ENCODE measurements around the gene RPS26. TPM values are rescaled to one million over a fixed set of nuclear protein-coding genes. Genes with fewer than 3 reads are reported as not detected.
"Not testable (repeated sequence)": the region's sequence is repeated elsewhere in the genome, so short reads cannot be mapped to it uniquely, and the experiment has no call there.

RPS26 gene
- total RNA-seq, result 386 TPM
- 2,654 TPM for polyA plus RNA-seq
- long read RNA-seq, donor 1, partial matches to known transcripts, result 0 of 2 reads
- long read RNA-seq, donor 1, other reads (novel, unspliced or antisense), result 0 of 2 reads
- long read RNA-seq, donor 2, result 0 reads
- long read RNA-seq, donor 3, transcript RPS26-202 (3 exons, 1,204 nt), result minor isoform, 8 of 43 reads
- long read RNA-seq, donor 3, transcript RPS26-204 (4 exons, 1,140 nt), result major isoform, 14 of 43 reads
- long read RNA-seq, donor 3, partial matches to known transcripts, result 21 of 43 reads
- long read RNA-seq, donor 3, other reads (novel, unspliced or antisense), result 0 of 43 reads
- long read RNA-seq, donor 4, partial matches to known transcripts, result 5 of 9 reads
- long read RNA-seq, donor 4, other reads (novel, unspliced or antisense), result 0 of 9 reads
- long read RNA-seq, donor 5, transcript RPS26-204 (4 exons, 1,140 nt), result major isoform, 19 of 61 reads
- long read RNA-seq, donor 5, partial matches to known transcripts, result 33 of 61 reads
- long read RNA-seq, donor 5, other reads (novel, unspliced or antisense), result 5 of 61 reads
- long read RNA-seq, donor 6, transcript RPS26-204 (4 exons, 1,140 nt), result major isoform, 5 of 7 reads
- long read RNA-seq, donor 6, partial matches to known transcripts, result 0 of 7 reads
- long read RNA-seq, donor 6, other reads (novel, unspliced or antisense), result 0 of 7 reads
- long read RNA-seq, donor 7, transcript RPS26-204 (4 exons, 1,140 nt), result major isoform, 6 of 24 reads
- long read RNA-seq, donor 7, partial matches to known transcripts, result 15 of 24 reads
- long read RNA-seq, donor 7, other reads (novel, unspliced or antisense), result 0 of 24 reads
- long read RNA-seq, donor 8, partial matches to known transcripts, result 0 of 2 reads
- long read RNA-seq, donor 8, other reads (novel, unspliced or antisense), result 0 of 2 reads
- long read RNA-seq, donor 9, partial matches to known transcripts, result 6 of 12 reads
- long read RNA-seq, donor 9, other reads (novel, unspliced or antisense), result 0 of 12 reads
- long read RNA-seq, donor 10, partial matches to known transcripts, result 0 of 4 reads
- long read RNA-seq, donor 10, other reads (novel, unspliced or antisense), result 0 of 4 reads

DNA sequence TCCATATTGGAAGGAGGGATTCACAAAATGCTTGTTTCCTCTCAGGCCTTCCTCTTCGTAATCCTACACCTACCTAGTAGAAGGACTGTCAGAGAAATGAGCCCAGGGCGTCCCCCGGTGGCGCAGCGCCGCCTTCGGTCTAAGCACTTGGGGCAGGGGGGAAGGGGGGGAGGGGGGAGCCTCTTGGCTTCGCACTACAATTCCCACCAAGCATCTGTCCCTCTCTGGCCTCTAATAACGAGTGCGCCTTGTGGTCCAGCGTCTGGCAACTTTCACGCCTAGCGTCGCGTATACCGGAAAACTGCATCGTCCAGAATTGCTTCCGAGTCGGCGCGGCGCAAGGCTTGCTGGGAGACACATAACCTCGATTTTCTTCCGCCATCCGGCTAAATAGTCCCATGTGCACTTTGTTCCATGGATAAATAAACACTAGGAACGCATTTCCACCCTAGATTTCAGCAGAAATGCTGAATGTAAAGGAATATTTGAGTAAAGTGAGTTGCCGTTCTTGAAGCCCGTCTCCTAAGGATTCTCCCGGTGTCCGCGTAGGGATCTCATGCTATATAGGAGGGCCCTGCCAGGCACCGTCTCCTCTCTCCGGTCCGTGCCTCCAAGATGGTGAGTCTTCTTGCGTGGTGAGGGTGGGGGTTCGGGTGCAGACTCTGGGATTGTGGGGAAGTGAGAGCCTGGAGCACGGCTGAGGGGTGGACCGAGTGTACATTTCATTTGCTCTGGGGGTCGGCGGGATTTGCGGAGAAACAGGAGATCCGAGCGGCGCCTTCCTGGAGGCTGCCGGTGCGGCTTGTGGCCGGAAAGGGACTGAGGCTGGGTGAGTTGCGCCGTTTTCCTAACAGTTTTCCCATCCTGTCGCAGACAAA is at the start of gene RPS26:
TSS of gene RPS26 (plus strand) at position 367 of the 878 bp plus-strand sequence. CDS start at position 616, 249 bp downstream.
- Histone ChIP-seq H3K4me1 (ENCODE audit: control insufficient read depth in 2 of 2, insufficient read depth in 2 of 2, low read length in 2 of 2) (peaks cover 8 to 27% of the 10 kb centered on the region in 2 donors), H3K36me3 (ENCODE audit: control insufficient read depth in 2 of 2, insufficient read depth in 2 of 2, low read length in 1 of 2) (peaks cover 22 to 40% of the 10 kb centered on the region in 2 donors), H3K9me3 (ENCODE audit: control insufficient read depth in 2 of 2, insufficient read depth in 1 of 2, low read length in 1 of 2) (no peaks in the 10 kb centered on the region), H3K27me3 (ENCODE audit: control insufficient read depth in 2 of 2, insufficient read depth in 1 of 2, low read length in 1 of 2) (no peaks in the 10 kb centered on the region), H3K27ac (ENCODE audit: low read depth in 1 of 2, low read length in 1 of 2) (peak within 1 kb of the TSS; percentile 84 to 89), H3K4me3 (ENCODE audit: low read length in 2 of 2) (peak within 1 kb of the TSS; percentile 76 to 92)
- DNase-seq (ENCODE audit: low read depth in 6 of 9, low spot score in 9 of 9), result peak; percentile 91 to 98 (median 95)
- WGBS, result under 1% methylated on average over 50 of the region's 50 CpGs

DNA sequence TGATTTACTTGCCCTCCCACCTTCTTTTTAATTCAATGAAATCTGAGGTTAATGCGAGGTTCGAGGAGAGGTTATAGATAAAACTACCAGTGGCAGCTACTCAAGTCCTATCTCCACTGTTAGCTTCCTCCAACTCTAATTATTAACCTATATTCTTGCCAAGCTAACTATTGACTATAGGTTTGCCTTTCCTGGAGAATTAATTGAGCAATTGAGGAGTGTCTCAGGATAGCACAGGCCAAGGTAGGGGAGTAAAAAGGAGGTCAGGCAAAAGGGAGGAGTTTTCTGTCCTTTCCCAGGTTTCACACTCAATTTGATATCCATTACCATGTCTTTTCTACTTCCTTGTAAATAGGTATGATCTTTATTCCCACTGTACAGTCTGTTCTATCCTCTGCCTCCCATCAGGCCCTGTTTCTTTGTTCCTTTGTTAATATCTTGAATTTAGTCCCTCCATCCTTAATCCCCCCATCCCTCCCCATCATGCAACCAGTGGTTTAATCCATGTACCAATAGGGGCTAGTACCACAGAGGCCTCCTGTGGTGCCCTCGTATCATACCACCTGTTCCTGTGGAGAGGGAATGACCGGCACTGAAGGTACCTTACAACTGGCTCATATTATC is 48.4 kb upstream of the RPS26 start:
- Histone ChIP-seq H3K36me3 (ENCODE audit: control insufficient read depth in 2 of 2, insufficient read depth in 2 of 2, low read length in 1 of 2) (peaks cover 60 to 64% of the 10 kb centered on the region in 2 donors), H3K27ac (ENCODE audit: low read depth in 1 of 2, low read length in 1 of 2) (no peak overlapping the region), H3K4me3 (ENCODE audit: low read length in 2 of 2) (no peak overlapping the region), H3K4me1 (ENCODE audit: control insufficient read depth in 2 of 2, insufficient read depth in 2 of 2, low read length in 2 of 2) (peaks cover 2 to 11% of the 10 kb centered on the region in 2 donors), H3K27me3 (ENCODE audit: control insufficient read depth in 2 of 2, insufficient read depth in 1 of 2, low read length in 1 of 2) (peaks cover 2 to 14% of the 10 kb centered on the region in 2 donors), H3K9me3 (ENCODE audit: control insufficient read depth in 2 of 2, insufficient read depth in 1 of 2, low read length in 1 of 2) (no peaks in the 10 kb centered on the region)
- 97% methylated on average over 4 of the region's 4 CpGs for WGBS
- DNase-seq (ENCODE audit: low read depth in 6 of 9, low spot score in 9 of 9), result no peak

DNA sequence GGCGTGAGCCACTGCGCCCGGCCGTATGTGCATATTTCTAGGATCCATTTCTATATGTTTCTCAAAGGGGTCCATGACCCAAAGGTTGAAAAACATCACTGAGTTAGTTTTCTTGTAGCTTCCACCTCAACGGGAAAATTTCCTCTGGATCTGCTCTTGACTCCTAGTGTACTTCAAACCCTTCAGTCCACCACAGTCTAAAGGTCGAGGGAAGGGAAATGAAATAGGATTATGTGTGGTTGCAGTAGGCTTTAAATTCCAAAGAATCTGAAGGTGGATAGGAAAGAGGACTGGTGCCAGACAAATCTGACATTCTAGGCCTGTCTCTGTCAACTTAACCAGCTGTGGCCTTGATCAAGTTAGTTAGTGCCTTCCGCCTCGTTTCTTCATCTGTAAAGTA is 46.4 kb upstream of the RPS26 start:
- WGBS, result 97% methylated on average over 8 of the region's 8 CpGs
- H3K4me3 ChIP-seq (ENCODE audit: low read length in 2 of 2), result no peak overlapping the region
- no peaks in the 10 kb centered on the region for H3K9me3 ChIP-seq (ENCODE audit: control insufficient read depth in 2 of 2, insufficient read depth in 1 of 2, low read length in 1 of 2)
- peaks cover 2 to 14% of the 10 kb centered on the region in 2 donors for H3K27me3 ChIP-seq (ENCODE audit: control insufficient read depth in 2 of 2, insufficient read depth in 1 of 2, low read length in 1 of 2)
- H3K36me3 ChIP-seq (ENCODE audit: control insufficient read depth in 2 of 2, insufficient read depth in 2 of 2, low read length in 1 of 2), result peaks cover 40 to 44% of the 10 kb centered on the region in 2 donors
- no peak overlapping the region for H3K27ac ChIP-seq (ENCODE audit: low read depth in 1 of 2, low read length in 1 of 2)
- DNase-seq (ENCODE audit: low read depth in 6 of 9, low spot score in 9 of 9), result no peak
- H3K4me1 ChIP-seq (ENCODE audit: control insufficient read depth in 2 of 2, insufficient read depth in 2 of 2, low read length in 2 of 2), result peaks cover 2 to 11% of the 10 kb centered on the region in 2 donors

DNA sequence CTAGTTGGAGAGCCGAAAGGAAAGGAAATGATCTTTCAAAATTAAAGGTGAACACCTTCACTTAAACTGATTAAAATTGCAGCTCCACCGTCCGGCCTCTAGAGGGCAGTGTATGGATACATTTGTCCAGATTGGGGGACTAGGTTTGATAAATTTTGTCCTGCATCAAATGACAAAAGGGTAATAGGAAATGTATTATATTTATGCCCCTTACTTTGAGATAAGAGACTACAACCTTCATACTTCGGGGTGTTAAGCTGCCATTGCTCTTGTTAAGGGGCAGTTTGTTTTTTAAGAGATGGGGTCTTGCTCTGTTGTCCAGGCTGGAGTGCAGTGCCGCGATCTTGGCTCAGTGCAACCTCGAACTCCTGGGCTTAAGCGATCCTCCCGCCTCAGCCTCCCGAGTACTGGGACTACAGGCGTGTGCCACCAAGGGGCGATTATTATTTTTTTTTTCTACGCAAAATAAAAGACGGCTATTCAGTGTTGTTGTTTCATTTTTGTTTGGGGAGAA is 45.5 kb upstream of the RPS26 start:
- H3K4me3 ChIP-seq (ENCODE audit: low read length in 2 of 2), result peak overlapping the region in 1 of 2 donors; percentile 7
- H3K4me1 ChIP-seq (ENCODE audit: control insufficient read depth in 2 of 2, insufficient read depth in 2 of 2, low read length in 2 of 2), result peaks cover 2 to 11% of the 10 kb centered on the region in 2 donors
- peak in 6 of 9 donors; percentile 52 to 81 (median 66) for DNase-seq (ENCODE audit: low read depth in 6 of 9, low spot score in 9 of 9)
- no peaks in the 10 kb centered on the region for H3K9me3 ChIP-seq (ENCODE audit: control insufficient read depth in 2 of 2, insufficient read depth in 1 of 2, low read length in 1 of 2)
- H3K27me3 ChIP-seq (ENCODE audit: control insufficient read depth in 2 of 2, insufficient read depth in 1 of 2, low read length in 1 of 2), result peaks cover 2 to 14% of the 10 kb centered on the region in 2 donors
- WGBS, result 38% methylated on average over 14 of the region's 14 CpGs
- H3K27ac ChIP-seq (ENCODE audit: low read depth in 1 of 2, low read length in 1 of 2), result no peak overlapping the region
- peaks cover 31 to 35% of the 10 kb centered on the region in 2 donors for H3K36me3 ChIP-seq (ENCODE audit: control insufficient read depth in 2 of 2, insufficient read depth in 2 of 2, low read length in 1 of 2)

DNA sequence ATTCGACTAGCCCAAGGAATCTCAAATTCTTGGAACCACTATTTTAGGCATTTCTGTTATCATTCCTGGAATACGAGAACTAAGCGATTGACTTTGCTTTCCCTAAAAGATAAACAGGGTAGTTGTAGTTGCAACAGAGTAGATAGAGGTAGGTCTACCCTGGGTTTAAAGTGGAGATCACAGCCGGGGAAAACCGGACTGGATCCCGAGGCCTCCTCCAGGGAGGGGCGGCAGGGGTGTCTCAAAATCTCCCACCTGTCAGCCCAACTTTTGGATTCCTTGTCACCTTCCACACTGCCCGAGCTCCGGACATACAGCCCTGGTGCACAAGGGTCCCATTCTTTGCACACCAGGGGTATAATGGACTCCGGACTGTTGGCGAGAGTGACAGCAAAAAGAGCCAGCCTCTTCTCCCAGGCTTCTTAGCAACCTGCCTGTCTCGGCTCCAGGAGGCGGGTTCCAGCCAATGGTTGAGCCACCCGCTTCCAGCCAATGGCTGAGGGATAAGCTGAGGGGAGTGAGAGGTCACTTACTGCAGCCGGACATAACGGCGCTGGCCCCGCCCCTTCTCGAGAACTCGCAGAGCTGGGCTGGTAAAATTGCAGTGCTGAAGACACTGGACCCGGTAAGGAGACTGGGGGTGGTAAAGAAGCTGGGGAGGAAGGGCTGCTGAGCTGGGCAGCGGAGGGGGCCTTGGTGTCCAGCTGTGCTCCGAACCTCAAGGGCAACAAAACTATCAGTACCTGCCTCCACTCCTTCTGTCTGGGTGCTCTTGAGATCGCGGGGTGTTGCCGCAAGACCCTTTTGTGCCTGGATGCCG is 44.8 kb upstream of the RPS26 start, which contains the start of gene SUOX:
TSS of gene SUOX (plus strand) at position 562 of the 820 bp plus-strand sequence. CDS start 4,946 bp downstream, outside the sequence.
- Histone ChIP-seq H3K4me3 (ENCODE audit: low read length in 2 of 2) (peak within 1 kb of the TSS; percentile 35 to 38), H3K27me3 (ENCODE audit: control insufficient read depth in 2 of 2, insufficient read depth in 1 of 2, low read length in 1 of 2) (peaks cover 2 to 14% of the 10 kb centered on the region in 2 donors), H3K36me3 (ENCODE audit: control insufficient read depth in 2 of 2, insufficient read depth in 2 of 2, low read length in 1 of 2) (peaks cover 25 to 30% of the 10 kb centered on the region in 2 donors), H3K27ac (ENCODE audit: low read depth in 1 of 2, low read length in 1 of 2) (peak within 1 kb of the TSS in 1 of 2 donors; percentile 3), H3K4me1 (ENCODE audit: control insufficient read depth in 2 of 2, insufficient read depth in 2 of 2, low read length in 2 of 2) (peaks cover 2 to 11% of the 10 kb centered on the region in 2 donors), H3K9me3 (ENCODE audit: control insufficient read depth in 2 of 2, insufficient read depth in 1 of 2, low read length in 1 of 2) (no peaks in the 10 kb centered on the region)
- DNase-seq (ENCODE audit: low read depth in 6 of 9, low spot score in 9 of 9), result peak in 2 of 9 donors; percentile 37 to 58
- 2% methylated on average over 27 of the region's 27 CpGs for WGBS

GRCh38 chr12:55997535-55997859 is 44.2 kb upstream of the RPS26 start:
- Histone ChIP-seq H3K36me3 (ENCODE audit: control insufficient read depth in 2 of 2, insufficient read depth in 2 of 2, low read length in 1 of 2) (peaks cover 19 to 24% of the 10 kb centered on the region in 2 donors), H3K27me3 (ENCODE audit: control insufficient read depth in 2 of 2, insufficient read depth in 1 of 2, low read length in 1 of 2) (peaks cover 2 to 14% of the 10 kb centered on the region in 2 donors), H3K9me3 (ENCODE audit: control insufficient read depth in 2 of 2, insufficient read depth in 1 of 2, low read length in 1 of 2) (no peaks in the 10 kb centered on the region), H3K4me1 (ENCODE audit: control insufficient read depth in 2 of 2, insufficient read depth in 2 of 2, low read length in 2 of 2) (peaks cover 2 to 11% of the 10 kb centered on the region in 2 donors), H3K27ac (ENCODE audit: low read depth in 1 of 2, low read length in 1 of 2) (peak overlapping the region in 1 of 2 donors; percentile 3), H3K4me3 (ENCODE audit: low read length in 2 of 2) (peak overlapping the region; percentile 35 to 38)
- 7% methylated on average over 5 of the region's 5 CpGs for WGBS
- DNase-seq (ENCODE audit: low read depth in 6 of 9, low spot score in 9 of 9), result no peak

DNA sequence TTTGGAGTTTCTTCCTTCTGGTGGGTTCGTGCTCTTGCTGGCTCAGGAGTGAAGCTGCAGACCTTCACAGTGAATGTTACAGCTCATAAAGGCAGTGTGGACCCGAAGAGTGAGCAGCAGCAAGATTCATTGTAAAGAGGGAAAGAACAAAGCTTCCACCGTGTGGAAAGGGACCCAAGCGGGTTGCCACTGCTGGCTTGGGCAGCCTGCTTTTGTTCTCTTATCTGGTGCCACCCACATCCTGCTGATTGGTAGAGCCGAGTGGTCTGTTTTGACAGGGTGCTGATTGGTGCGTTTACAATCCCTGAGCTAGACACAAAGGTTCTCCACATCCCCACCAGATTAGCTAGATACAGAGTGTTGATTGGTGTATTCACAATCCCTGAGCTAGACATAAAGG is 42.2 kb upstream of the RPS26 start:
- not testable (repeated sequence) for H3K27ac ChIP-seq (ENCODE audit: low read depth in 1 of 2, low read length in 1 of 2); H3K4me3 ChIP-seq (ENCODE audit: low read length in 2 of 2); H3K9me3 ChIP-seq (ENCODE audit: control insufficient read depth in 2 of 2, insufficient read depth in 1 of 2, low read length in 1 of 2); DNase-seq (ENCODE audit: low read depth in 6 of 9, low spot score in 9 of 9); H3K36me3 ChIP-seq (ENCODE audit: control insufficient read depth in 2 of 2, insufficient read depth in 2 of 2, low read length in 1 of 2)
- 92% methylated on average over 5 of the region's 6 CpGs for WGBS
- Histone ChIP-seq H3K4me1 (ENCODE audit: control insufficient read depth in 2 of 2, insufficient read depth in 2 of 2, low read length in 2 of 2) (peaks cover 2 to 11% of the 10 kb centered on the region in 2 donors), H3K27me3 (ENCODE audit: control insufficient read depth in 2 of 2, insufficient read depth in 1 of 2, low read length in 1 of 2) (peaks cover 2 to 14% of the 10 kb centered on the region in 2 donors)
